Stimulated activated naive CD4-positive, alpha-beta T cell treated with Interleukin-2 at 50 U/mL for 16 hours (primary cell): ENCODE data around the gene POU4F3.

Experiments used
- DNase-seq: peaks from one replicate; lab custom pipeline; 2025; lab: John Stamatoyannopoulos, UW

POU4F3 gene

GRCh38 chr5:146340260-146341081 lies 1.8 kb downstream of the POU4F3 start:
- no peak for DNase-seq

GRCh38 chr5:146341854-146342253 lies 3.2 kb downstream of the POU4F3 start:
- DNase-seq, result no peak

GRCh38 chr5:146342519-146342881 lies 3.9 kb downstream of the POU4F3 start:
- no peak for DNase-seq

- DNase-seq, result no peak
Measured at GRCh38 chr5:146342882-146343865, 4.5 kb downstream of the POU4F3 start.

GRCh38 chr5:146344155-146345118 lies 5.8 kb downstream of the POU4F3 start:
- no peak for DNase-seq

GRCh38 chr5:146345240-146345577 lies 6.6 kb downstream of the POU4F3 start:
- no peak for DNase-seq

- no peak for DNase-seq
Measured at GRCh38 chr5:146345578-146346366, 7.1 kb downstream of the POU4F3 start.

GRCh38 chr5:146357126-146357525 lies 18.5 kb downstream of the POU4F3 start:
- no peak for DNase-seq

- DNase-seq, result no peak
Measured at GRCh38 chr5:146359836-146360235, 21.2 kb downstream of the POU4F3 start.

- DNase-seq, result no peak
Measured at GRCh38 chr5:146363161-146363874, 24.7 kb downstream of the POU4F3 start.

- DNase-seq, result no peak
Measured at GRCh38 chr5:146365618-146366017, 27.0 kb downstream of the POU4F3 start.

- DNase-seq, result no peak
Measured at GRCh38 chr5:146366904-146367303, 28.3 kb downstream of the POU4F3 start.

- no peak for DNase-seq
Measured at GRCh38 chr5:146368137-146368536, 29.5 kb downstream of the POU4F3 start.

- DNase-seq, result no peak
Measured at GRCh38 chr5:146369691-146370090, 31.1 kb downstream of the POU4F3 start.

- DNase-seq, result no peak
Measured at GRCh38 chr5:146376821-146377220, 38.2 kb downstream of the POU4F3 start.

- no peak for DNase-seq
Measured at GRCh38 chr5:146378986-146379385, 40.3 kb downstream of the POU4F3 start.

- DNase-seq, result no peak
Measured at GRCh38 chr5:146380714-146381113, 42.1 kb downstream of the POU4F3 start.

- DNase-seq, result no peak
Measured at GRCh38 chr5:146388386-146388785, 49.7 kb downstream of the POU4F3 start.

- no peak for DNase-seq
Measured at GRCh38 chr5:146390469-146390868, 51.8 kb downstream of the POU4F3 start.
